Endothelial cell of umbilical vein (primary cell): Measurements from ENCODE around the gene TLCD3B. TPM values are rescaled to one million over a fixed set of nuclear protein-coding genes. Genes with fewer than 3 reads are reported as not detected.

Experiments
- BruUV-seq: library from RNA; stranded (reverse); fragments of 400-500 nt; replicated peaks from 2 replicates; lab custom pipeline; 2021; lab: Mats Ljungman, UMichigan
- CTCF ChIA-PET: fragments of 300-600, 350-600 bp; sonication (Branson Sonifier 250); formaldehyde crosslinking; loops from one replicate; lab custom pipeline; 2021; ENCODE audit warnings: antibody characterized with exemption, inconsistent platforms; lab: Charles Lee
- POLR2A ChIA-PET: fragments of 300-600, 350-600 bp; sonication (Branson Sonifier 250); formaldehyde crosslinking; loops from one replicate; lab custom pipeline; 2021; ENCODE audit warnings: antibody characterized with exemption, inconsistent platforms; lab: Charles Lee
- DNase-seq: peaks from one replicate; pipeline ENCODE4 v3.0.0-alpha.2; 2011; ENCODE audit warnings: low read depth, low spot score
- FAIRE-seq: peaks from 2 replicates; lab custom pipeline; 2011; peaks lifted over from hg19 to GRCh38; lab: Jason Lieb, UNC
- H2AFZ ChIP-seq: 2 replicates; pipeline ENCODE4 v1.6.0; 2012; ENCODE audit warnings: low read depth, low read length, control low read depth, inconsistent platforms
- H3K27ac ChIP-seq: 2 replicates; pipeline ENCODE4 v1.5.1; 2011; ENCODE audit warnings: low read depth, mild to moderate bottlenecking, control low read depth, low read length, moderate library complexity; ENCODE audit not compliant: insufficient read depth
- H3K27me3 ChIP-seq, 2 experiments: 2 replicates each; pipeline versions ENCODE4 v1.6.0 to v1.6.1; 2011; ENCODE audit warnings: low read length in 2 of 2, mixed read lengths in 1 of 2; ENCODE audit not compliant: control insufficient read depth in 2 of 2, insufficient read depth in 2 of 2
- H3K36me3 ChIP-seq, 2 experiments: 2 replicates in 1 of 2; 3 replicates in 1 of 2; pipeline ENCODE4 v1.5.1; 2011; ENCODE audit warnings: low read length in 2 of 2, mild to moderate bottlenecking in 1 of 2, moderate library complexity in 1 of 2; ENCODE audit not compliant: control insufficient read depth in 2 of 2, insufficient read depth in 2 of 2; ENCODE audit errors: extremely low read depth in 1 of 2
- H3K4me1 ChIP-seq: 3 replicates; pipeline ENCODE4 v1.5.1; 2011; ENCODE audit warnings: mild to moderate bottlenecking, low read length; ENCODE audit not compliant: control insufficient read depth, insufficient read depth; ENCODE audit errors: extremely low read depth
- H3K4me2 ChIP-seq: 2 replicates; pipeline ENCODE4 v1.6.1; 2011; ENCODE audit warnings: low read length, control low read depth, mixed read lengths; ENCODE audit not compliant: insufficient read depth
- H3K4me3 ChIP-seq, 3 experiments: fragments of 200-600 bp in 1 of 3; sonication (generic), shearing (Covaris generic) in 1 of 3; replicated peaks in 1 of 3; 2 replicates each; pipeline ENCODE4 v1.5.1; 2011 to 2016; ENCODE audit warnings: control low read depth in 3 of 3, low read length in 3 of 3, mild to moderate bottlenecking in 2 of 3, inconsistent platforms in 1 of 3, low read depth in 1 of 3, moderate library complexity in 1 of 3; ENCODE audit not compliant: insufficient read depth in 1 of 3
- H3K79me2 ChIP-seq: 2 replicates; pipeline ENCODE4 v1.6.0; 2012; ENCODE audit warnings: low read length, inconsistent platforms; ENCODE audit not compliant: control insufficient read depth, insufficient read depth
- H3K9ac ChIP-seq: replicated peaks from 2 replicates; pipeline ENCODE3; 2011; ENCODE audit warnings: low read length, control low read depth; ENCODE audit not compliant: insufficient read depth; ENCODE audit errors: extremely low read depth
- H3K9me1 ChIP-seq: replicated peaks from 3 replicates; pipeline ENCODE4 v1.6.0; 2011; ENCODE audit warnings: mild to moderate bottlenecking, low read length; ENCODE audit not compliant: control insufficient read depth, insufficient read depth; ENCODE audit errors: extremely low read depth
- H3K9me3 ChIP-seq: replicated peaks from 2 replicates; pipeline ENCODE4 v1.5.1; 2012; ENCODE audit warnings: low read length, inconsistent platforms; ENCODE audit not compliant: control insufficient read depth, insufficient read depth
- H4K20me1 ChIP-seq: replicated peaks from 2 replicates; pipeline ENCODE3; 2011; ENCODE audit warnings: mild to moderate bottlenecking, low read length; ENCODE audit not compliant: control insufficient read depth, insufficient read depth; ENCODE audit errors: extremely low read depth
- EZH2 ChIP-seq: IDR thresholded peaks from 2 replicates; pipeline ENCODE4 v1.6.1; 2012; ENCODE audit warnings: borderline replicate concordance, low read depth, mild to moderate bottlenecking, moderate library complexity, low read length, inconsistent platforms; ENCODE audit not compliant: severe bottlenecking
- FOS ChIP-seq: IDR thresholded peaks from 2 replicates; pipeline ENCODE4 v1.6.1; 2011; ENCODE audit warnings: mild to moderate bottlenecking, low read length, moderate library complexity, borderline replicate concordance; ENCODE audit not compliant: insufficient read depth
- GATA2 ChIP-seq: IDR thresholded peaks from 2 replicates; pipeline ENCODE4 v1.7.0; 2011; ENCODE audit warnings: low read depth, mild to moderate bottlenecking, moderate library complexity, mixed read lengths, low read length; ENCODE audit not compliant: insufficient read length, insufficient read depth
- JUN ChIP-seq: IDR thresholded peaks from 2 replicates; pipeline ENCODE4 v1.6.1; 2011; ENCODE audit warnings: borderline replicate concordance, low read depth; ENCODE audit not compliant: insufficient read length, insufficient read depth
- MYC ChIP-seq: IDR thresholded peaks from one replicate; pipeline ENCODE4 v1.6.1; 2011; ENCODE audit warnings: mild to moderate bottlenecking, low read depth, low read length
- POLR2A ChIP-seq: IDR thresholded peaks from 2 replicates; pipeline ENCODE4 v1.6.1; 2012; ENCODE audit warnings: low read depth, mild to moderate bottlenecking, control low read depth, low read length
- POLR2AphosphoS5 ChIP-seq: IDR thresholded peaks from 2 replicates; pipeline ENCODE4 v1.6.1; 2012; ENCODE audit warnings: low read depth, mild to moderate bottlenecking, control low read depth, low read length, moderate library complexity; ENCODE audit not compliant: insufficient read depth
- dilution Hi-C: fragments of 300-500 bp; cut with MboI; formaldehyde crosslinking; loops from one replicate; pipeline ENCODE4 v1.15.0; 2019; ENCODE audit warnings: low sequenced_read_pairs; ENCODE audit not compliant: extremely low pct_ligation_motif_present
- intact Hi-C: fragments of 100-400 bp; cut with micrococcal nuclease; formaldehyde crosslinking; loops from one replicate; pipeline ENCODE4 v1.10.0; 2022
- polyA plus RNA-seq, 4 experiments: library from polyadenylated mRNA; depleted of rRNA in 3 of 4; stranded (reverse) in 3 of 4; unstranded in 1 of 4; fragments of >200 nt; gene quantifications; 2 replicates each; pipeline versions ENCODE4 v1.2.1 to v1.2.3, GENCODE V29; 2011 to 2012; ENCODE audit warnings: missing spikeins in 1 of 4
- total RNA-seq: library from RNA; stranded (reverse); gene quantifications from 2 replicates; pipeline ENCODE4 v1.2.3, GENCODE V29; 2021
- TF ChIP-seq, protein P1 (sequence below), 2 donors: IDR thresholded peaks; 1 replicate in 1 of 2; 2 replicates in 1 of 2; pipeline ENCODE4 v1.5.1; 2011; ENCODE audit warnings: low read length in 2 of 2, mild to moderate bottlenecking in 2 of 2, moderate library complexity in 2 of 2, control low read depth in 1 of 2, inconsistent platforms in 1 of 2, low read depth in 1 of 2; ENCODE audit not compliant: insufficient read depth in 1 of 2; ENCODE audit errors: extremely low read depth in 1 of 2
- TF ChIP-seq, protein P2 (sequence below): IDR thresholded peaks from 2 replicates; pipeline ENCODE4 v1.6.1; 2011; ENCODE audit not compliant: insufficient read depth, insufficient read length

The TLCD3B gene
- total and polyA plus RNA-seq, 2 donors (not counting 3 experiments of a cell fraction or from before 2014, with no cell fraction given) = 0.37 to 0.86 TPM

DNA sequence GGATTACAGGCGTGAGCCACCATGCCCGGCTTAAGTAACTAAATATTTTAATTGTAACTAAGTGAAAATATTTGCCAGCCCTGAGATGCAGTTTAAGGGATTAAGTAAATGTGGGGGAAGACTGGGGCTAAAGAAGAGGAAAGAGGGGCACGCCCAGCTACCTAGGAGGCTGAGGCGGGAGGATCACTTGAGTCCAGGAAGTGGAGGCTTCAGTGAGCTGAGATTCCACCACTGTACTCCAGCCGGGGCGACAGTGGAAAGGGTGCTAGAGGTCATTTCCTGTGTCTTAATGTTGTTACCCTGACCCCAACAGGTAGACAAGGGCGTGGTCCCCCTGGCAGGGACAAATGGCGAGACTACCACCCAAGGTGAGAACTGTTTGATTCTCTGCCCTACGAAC lies 37.3 kb upstream of the TLCD3B start:
- dilution Hi-C loops (no loop called here), intact Hi-C loops (no loop called here)
- Histone ChIP-seq H3K27ac (no peak overlapping the region), H2AFZ (no peak overlapping the region), H3K36me3 (peaks cover 24 to 42% of the 10 kb centered on the region in 2 experiments), H3K79me2 (peaks cover 46% of the 10 kb centered on the region), H3K4me2 (no peak overlapping the region), H3K27me3 (no peaks in the 10 kb centered on the region), H3K4me3 (no peak overlapping the region), H3K9me3 (no peaks in the 10 kb centered on the region), H4K20me1 (no peaks in the 10 kb centered on the region), H3K9ac (no peak overlapping the region), H3K9me1 (no peaks in the 10 kb centered on the region), H3K4me1 (peaks cover 28% of the 10 kb centered on the region)
- ChIA-PET POLR2A (no interaction called here), CTCF (interaction anchor here (1.6 to 1.8 kb wide), 2 partner anchors 13 to 24 kb away, joined by 5 to 9 read pairs; partner anchors contain the start of gene TBX6)
- TF ChIP-seq MYC = no peak
- TF ChIP-seq GATA2 = no peak
- no peak for TF ChIP-seq FOS
- no peak for TF ChIP-seq EZH2
- no peak for DNase-seq
- no peak for FAIRE-seq
- no TSS peak for BruUV-seq

DNA sequence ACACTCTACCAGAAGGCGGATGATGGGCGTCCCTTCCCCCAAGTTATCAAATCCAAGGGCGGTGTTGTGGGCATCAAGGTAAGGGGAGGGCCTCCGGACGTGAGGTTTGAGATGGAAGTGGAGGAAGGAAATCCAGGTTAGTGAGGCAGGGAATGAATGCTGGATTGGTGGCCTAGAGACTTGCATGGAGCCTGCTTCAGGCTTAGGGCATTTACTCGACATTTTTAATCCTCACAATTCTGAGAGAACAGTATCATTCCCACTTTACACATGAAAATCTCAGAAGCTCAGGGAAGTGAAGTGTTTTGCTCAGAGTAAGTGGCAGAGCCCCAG lies 36.5 kb upstream of the TLCD3B start:
- TF ChIP-seq JUN (no peak), EZH2 (no peak), MYC (no peak), GATA2 (no peak), FOS (no peak), POLR2A (no peak), POLR2AphosphoS5 (no peak)
- TF ChIP-seq, protein P1, sequence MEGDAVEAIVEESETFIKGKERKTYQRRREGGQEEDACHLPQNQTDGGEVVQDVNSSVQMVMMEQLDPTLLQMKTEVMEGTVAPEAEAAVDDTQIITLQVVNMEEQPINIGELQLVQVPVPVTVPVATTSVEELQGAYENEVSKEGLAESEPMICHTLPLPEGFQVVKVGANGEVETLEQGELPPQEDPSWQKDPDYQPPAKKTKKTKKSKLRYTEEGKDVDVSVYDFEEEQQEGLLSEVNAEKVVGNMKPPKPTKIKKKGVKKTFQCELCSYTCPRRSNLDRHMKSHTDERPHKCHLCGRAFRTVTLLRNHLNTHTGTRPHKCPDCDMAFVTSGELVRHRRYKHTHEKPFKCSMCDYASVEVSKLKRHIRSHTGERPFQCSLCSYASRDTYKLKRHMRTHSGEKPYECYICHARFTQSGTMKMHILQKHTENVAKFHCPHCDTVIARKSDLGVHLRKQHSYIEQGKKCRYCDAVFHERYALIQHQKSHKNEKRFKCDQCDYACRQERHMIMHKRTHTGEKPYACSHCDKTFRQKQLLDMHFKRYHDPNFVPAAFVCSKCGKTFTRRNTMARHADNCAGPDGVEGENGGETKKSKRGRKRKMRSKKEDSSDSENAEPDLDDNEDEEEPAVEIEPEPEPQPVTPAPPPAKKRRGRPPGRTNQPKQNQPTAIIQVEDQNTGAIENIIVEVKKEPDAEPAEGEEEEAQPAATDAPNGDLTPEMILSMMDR (IDR thresholded peaks at IDR 0.05; ENCODE audit: extremely low read depth in 1 of 2, insufficient read depth in 1 of 2, low read depth in 1 of 2, low read length in 2 of 2) = no peak
- TF ChIP-seq, protein P2, sequence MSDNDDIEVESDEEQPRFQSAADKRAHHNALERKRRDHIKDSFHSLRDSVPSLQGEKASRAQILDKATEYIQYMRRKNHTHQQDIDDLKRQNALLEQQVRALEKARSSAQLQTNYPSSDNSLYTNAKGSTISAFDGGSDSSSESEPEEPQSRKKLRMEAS = no peak
- BruUV-seq = no TSS peak
- H3K4me3 ChIP-seq = peak overlapping the region in 2 of 3 experiments; percentile 7 to 95
- DNase-seq (no peak), FAIRE-seq (peak; percentile 21)
- H4K20me1 ChIP-seq = no peaks in the 10 kb centered on the region
- H3K9ac ChIP-seq = no peak overlapping the region
- no peak overlapping the region for H3K27ac ChIP-seq
- peaks cover 24 to 42% of the 10 kb centered on the region in 2 experiments for H3K36me3 ChIP-seq
- POLR2A ChIA-PET = no interaction called here
- H2AFZ ChIP-seq = no peak overlapping the region
- CTCF ChIA-PET = interaction anchor here (1.1 to 3.7 kb wide), 4 partner anchors 12 to 44 kb away, joined by 3 to 15 read pairs (median 8); partner anchors contain the start of gene TBX6
- peak overlapping the region; percentile 91 for H3K4me2 ChIP-seq
- H3K79me2 ChIP-seq = peaks cover 46% of the 10 kb centered on the region
- intact Hi-C loops (no loop called here), dilution Hi-C loops (no loop called here)
- H3K9me1 ChIP-seq = no peaks in the 10 kb centered on the region
- peaks cover 29% of the 10 kb centered on the region for H3K4me1 ChIP-seq
- no peaks in the 10 kb centered on the region for H3K27me3 ChIP-seq
- no peaks in the 10 kb centered on the region for H3K9me3 ChIP-seq
